Activated CD4-positive, alpha-beta memory T cell treated with anti-CD3 and anti-CD28 coated beads, Interleukin-2, amount 10 ng/mL, durations not matched to agents 7 days and 5 days (primary cell): ENCODE data around the gene NPAS3. TPM values are rescaled to one million over a fixed set of nuclear protein-coding genes. Genes with fewer than 3 reads are reported as not detected.

Experiments used
- CTCF ChIA-PET: fragments of 350-600 bp; sonication (Branson Sonifier 250); formaldehyde crosslinking; loops from one replicate; lab custom pipeline; 2021; ENCODE audit warnings: antibody characterized with exemption, inconsistent platforms; lab: Charles Lee
- POLR2A ChIA-PET: fragments of 350-600 bp; sonication (Branson Sonifier 250); formaldehyde crosslinking; loops from one replicate; lab custom pipeline; 2021; ENCODE audit warnings: antibody characterized with exemption; lab: Charles Lee
- DNase-seq: peaks from one replicate; pipeline ENCODE4 v3.0.0-alpha.2; 2020
- H3K27ac Mint-ChIP-seq: one replicate; pipeline ENCODE4 v1.8.0; 2021; ENCODE audit warnings: mild to moderate bottlenecking, mixed read lengths
- H3K27me3 Mint-ChIP-seq: one replicate; pipeline ENCODE4 v1.8.0; 2021; ENCODE audit warnings: mixed read lengths
- H3K36me3 Mint-ChIP-seq: one replicate; pipeline ENCODE4 v1.8.0; 2021; ENCODE audit warnings: low read depth, mixed read lengths
- H3K4me1 Mint-ChIP-seq: one replicate; pipeline ENCODE4 v1.8.0; 2021; ENCODE audit warnings: mixed read lengths
- H3K4me3 Mint-ChIP-seq: one replicate; pipeline ENCODE4 v1.8.0; 2021; ENCODE audit warnings: mild to moderate bottlenecking, mixed read lengths
- H3K9me3 Mint-ChIP-seq: one replicate; pipeline ENCODE4 v1.8.0; 2021; ENCODE audit warnings: mixed read lengths
- total RNA-seq, 2 experiments: library from RNA; stranded (reverse); gene quantifications; one replicate each; pipeline ENCODE4 v1.2.3, GENCODE V29; 2021

Gene NPAS3
- total RNA-seq, 2 experiments from 2014 or later: not detected

DNA sequence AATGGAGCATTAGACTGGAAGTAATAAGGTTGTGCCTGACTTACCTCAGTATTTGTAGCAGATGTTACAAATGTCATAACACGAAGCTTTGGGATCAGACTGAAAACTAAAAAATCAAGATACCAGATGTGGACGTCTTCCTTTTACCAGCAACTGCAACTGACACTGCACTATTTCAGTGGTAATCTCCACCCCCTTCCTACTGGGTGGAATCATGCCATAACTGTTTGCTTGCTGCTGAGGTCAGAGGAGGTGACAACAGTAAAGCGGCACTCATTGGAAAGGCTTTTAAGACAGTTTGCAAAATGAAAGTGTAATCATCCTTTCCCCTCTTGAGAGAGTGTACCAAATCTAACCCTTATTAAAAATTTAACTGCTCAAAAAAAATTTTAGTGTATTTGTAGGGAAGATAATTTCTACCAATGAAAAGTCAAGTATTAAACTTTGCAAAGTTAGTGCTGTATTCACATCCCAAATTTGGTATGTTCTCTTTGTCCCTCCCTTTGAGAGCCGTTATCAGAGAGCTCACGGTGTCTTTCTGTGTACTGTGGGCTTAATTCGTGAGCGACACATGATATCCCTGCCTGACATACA lies 420.7 kb downstream of the NPAS3 start:
- ChIA-PET CTCF (no interaction called here), POLR2A (no interaction called here)
- no peak overlapping the region for H3K27ac Mint-ChIP-seq
- H3K4me3 Mint-ChIP-seq: no peak overlapping the region
- peaks cover 2% of the 10 kb centered on the region for H3K9me3 Mint-ChIP-seq
- H3K4me1 Mint-ChIP-seq: no peaks in the 10 kb centered on the region
- no peaks in the 10 kb centered on the region for H3K27me3 Mint-ChIP-seq
- DNase-seq: no peak
- H3K36me3 Mint-ChIP-seq: no peaks in the 10 kb centered on the region

DNA sequence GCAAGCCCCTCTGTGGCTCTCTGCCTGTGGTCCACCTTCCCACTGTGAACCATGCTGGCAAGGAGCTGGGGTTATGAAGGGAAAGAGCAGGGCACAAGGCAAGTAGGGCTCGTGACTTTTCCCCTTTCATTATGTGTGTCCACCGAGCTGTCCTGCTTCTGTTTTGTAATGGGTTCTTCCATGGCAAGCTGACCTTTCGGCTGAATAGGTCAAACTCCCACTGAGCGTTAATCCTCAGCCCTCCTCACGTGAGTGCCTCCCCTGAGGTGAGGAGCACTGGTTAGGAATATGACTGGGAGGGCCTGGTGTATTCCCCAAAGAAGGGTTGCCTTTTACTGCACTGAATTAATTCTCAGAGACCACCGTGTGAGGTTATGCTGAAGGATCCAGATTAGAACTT lies 424.3 kb downstream of the NPAS3 start:
- no peaks in the 10 kb centered on the region for H3K9me3 Mint-ChIP-seq
- H3K4me1 Mint-ChIP-seq: no peaks in the 10 kb centered on the region
- POLR2A ChIA-PET: no interaction called here

DNA sequence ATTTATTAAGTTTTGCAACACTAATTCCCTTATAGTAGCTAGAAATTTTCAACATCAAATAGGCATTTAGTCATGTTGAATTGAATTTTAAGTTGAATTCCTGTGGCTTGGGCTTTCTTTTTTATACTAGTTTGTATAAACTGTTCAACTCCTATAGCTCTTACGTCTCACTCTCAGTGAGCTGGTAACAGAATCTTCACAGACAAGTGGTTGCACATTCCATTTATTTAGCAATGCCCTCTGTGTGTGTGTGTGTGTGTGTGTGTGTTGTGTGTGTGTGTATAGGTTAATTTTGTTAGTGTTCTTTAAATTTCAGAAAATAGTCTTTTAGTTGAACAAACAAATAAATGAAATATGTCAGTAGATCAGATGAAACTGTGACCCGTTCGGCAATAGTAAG lies 425.0 kb downstream of the NPAS3 start:
- CTCF ChIA-PET: no interaction called here

More for the DNA sequence above, 424.3 kb downstream of the NPAS3 start:
- no peaks in the 10 kb centered on the region for H3K27me3 Mint-ChIP-seq
- DNase-seq: no peak
- H3K36me3 Mint-ChIP-seq: no peaks in the 10 kb centered on the region
- H3K4me3 Mint-ChIP-seq: no peak overlapping the region
- CTCF ChIA-PET: no interaction called here
- H3K27ac Mint-ChIP-seq: no peak overlapping the region

DNA sequence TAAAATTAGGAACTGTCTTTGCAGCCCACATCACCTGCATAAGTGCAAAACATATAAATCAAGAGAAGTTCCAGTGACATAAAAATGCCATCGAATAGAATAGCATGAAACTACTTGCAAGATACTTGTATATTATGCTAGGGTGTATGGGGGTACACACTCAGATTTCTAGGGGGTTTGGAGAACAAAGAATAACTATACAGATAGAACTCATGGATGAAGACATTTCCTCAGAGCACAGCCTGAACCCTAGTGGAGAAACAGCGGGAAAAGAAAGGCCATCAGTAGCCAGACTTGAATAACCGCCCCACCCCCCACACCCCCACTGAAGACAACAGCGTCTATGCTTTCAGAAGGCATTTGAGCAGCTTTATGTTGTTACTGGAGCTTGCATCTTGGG lies 425.8 kb downstream of the NPAS3 start:
- Mint-ChIP-seq H3K4me1 (no peaks in the 10 kb centered on the region), H3K27me3 (no peaks in the 10 kb centered on the region), H3K27ac (no peak overlapping the region), H3K9me3 (no peaks in the 10 kb centered on the region), H3K4me3 (no peak overlapping the region), H3K36me3 (no peaks in the 10 kb centered on the region)
- DNase-seq: no peak
- ChIA-PET POLR2A (no interaction called here), CTCF (interaction anchor here (0.8 kb wide), 1 partner anchor 209 kb away, joined by 3 read pairs; no protein-coding TSS in a partner anchor)

More for the DNA sequence above, 425.0 kb downstream of the NPAS3 start:
- Mint-ChIP-seq H3K9me3 (no peaks in the 10 kb centered on the region), H3K36me3 (no peaks in the 10 kb centered on the region), H3K4me1 (no peaks in the 10 kb centered on the region), H3K4me3 (no peak overlapping the region), H3K27me3 (no peaks in the 10 kb centered on the region), H3K27ac (no peak overlapping the region)
- POLR2A ChIA-PET: no interaction called here
- no peak for DNase-seq

DNA sequence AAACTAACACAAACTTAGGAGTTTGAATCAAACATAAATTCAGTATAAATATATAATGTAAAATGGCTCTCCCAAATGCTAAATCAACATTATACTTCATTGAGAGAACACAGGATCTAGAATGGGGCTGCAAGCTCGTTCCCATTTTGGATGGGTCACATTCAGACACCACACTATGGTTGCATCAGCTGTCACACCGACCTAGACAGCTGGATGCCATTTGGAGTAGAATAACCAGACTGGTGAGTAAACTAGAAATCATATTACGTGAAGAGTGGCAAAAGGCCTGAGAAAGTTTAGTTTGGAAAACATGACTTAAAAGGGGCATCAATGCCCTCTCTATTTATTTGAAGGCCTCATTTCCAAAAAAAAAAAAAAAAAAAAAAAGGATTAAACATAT lies 430.4 kb downstream of the NPAS3 start:
- DNase-seq: no peak
- Mint-ChIP-seq H3K9me3 (no peaks in the 10 kb centered on the region), H3K4me1 (no peaks in the 10 kb centered on the region), H3K36me3 (no peaks in the 10 kb centered on the region), H3K27me3 (no peaks in the 10 kb centered on the region), H3K4me3 (no peak overlapping the region), H3K27ac (no peak overlapping the region)
- ChIA-PET CTCF (no interaction called here), POLR2A (no interaction called here)

DNA sequence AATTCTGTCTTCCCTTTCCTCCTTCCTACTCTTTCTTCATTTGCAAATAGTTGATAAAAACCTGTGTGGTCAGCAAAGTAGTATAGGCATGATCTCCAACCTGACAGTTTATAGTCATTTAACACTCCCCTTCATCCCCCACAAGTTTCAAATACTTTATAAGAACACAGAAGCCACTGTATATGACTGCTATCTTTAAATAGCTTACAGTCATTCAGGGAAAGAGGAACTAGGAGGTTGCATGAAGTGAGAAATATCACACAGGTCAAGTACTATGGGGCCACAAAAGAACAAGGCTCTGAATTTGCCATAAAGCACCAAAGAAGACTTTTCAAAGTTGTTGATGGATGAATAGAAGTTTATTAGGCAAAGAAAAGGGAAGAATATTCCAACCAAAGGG lies 431.3 kb downstream of the NPAS3 start:
- H3K4me3 Mint-ChIP-seq: no peak overlapping the region
- no peak for DNase-seq
- H3K27ac Mint-ChIP-seq: no peak overlapping the region
- no peaks in the 10 kb centered on the region for H3K4me1 Mint-ChIP-seq
- H3K9me3 Mint-ChIP-seq: no peaks in the 10 kb centered on the region
- no peaks in the 10 kb centered on the region for H3K27me3 Mint-ChIP-seq
- no peaks in the 10 kb centered on the region for H3K36me3 Mint-ChIP-seq
- ChIA-PET CTCF (no interaction called here), POLR2A (no interaction called here)

DNA sequence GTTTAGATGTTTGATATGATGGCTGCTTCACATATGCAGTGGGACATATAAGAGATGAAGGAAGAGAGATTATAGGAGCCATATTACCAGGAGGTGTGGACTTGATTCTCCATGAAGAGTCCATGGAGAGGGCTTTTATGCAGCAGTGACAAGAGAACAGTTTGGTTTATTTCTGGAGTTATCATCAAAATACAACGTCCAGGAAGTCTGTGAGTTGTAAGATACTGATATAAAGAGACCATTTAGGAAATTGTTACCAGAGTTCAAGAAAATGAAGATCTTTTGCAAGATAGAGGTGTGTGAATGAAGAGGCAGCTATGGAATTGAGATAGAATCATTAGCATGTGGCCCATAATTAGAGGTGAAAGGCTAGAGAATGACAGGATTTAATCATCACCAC lies 431.7 kb downstream of the NPAS3 start:
- H3K4me1 Mint-ChIP-seq: no peaks in the 10 kb centered on the region
- ChIA-PET CTCF (no interaction called here), POLR2A (no interaction called here)
- no peak overlapping the region for H3K27ac Mint-ChIP-seq
- no peak for DNase-seq
- no peaks in the 10 kb centered on the region for H3K9me3 Mint-ChIP-seq
- no peaks in the 10 kb centered on the region for H3K27me3 Mint-ChIP-seq
- no peaks in the 10 kb centered on the region for H3K36me3 Mint-ChIP-seq
- H3K4me3 Mint-ChIP-seq: no peak overlapping the region

DNA sequence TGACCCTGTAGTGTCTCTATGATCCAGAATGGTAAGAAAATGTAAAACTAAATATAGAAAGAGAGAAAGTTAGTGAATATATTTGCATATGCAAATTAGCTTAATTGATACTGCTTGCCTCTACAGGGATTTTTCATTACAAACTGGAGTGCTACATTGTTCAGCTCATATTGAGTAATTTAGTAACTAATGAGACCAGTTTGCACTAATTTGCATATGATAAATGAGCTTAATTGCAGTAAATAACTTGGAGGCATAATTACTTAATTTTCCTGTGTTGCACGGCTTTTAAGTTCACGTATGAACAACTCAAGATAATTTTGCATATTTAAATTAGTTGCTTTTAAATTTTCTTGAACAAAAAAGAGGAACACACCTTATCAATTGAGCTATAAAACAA lies 436.5 kb downstream of the NPAS3 start:
- no peaks in the 10 kb centered on the region for H3K27me3 Mint-ChIP-seq
- H3K36me3 Mint-ChIP-seq: no peaks in the 10 kb centered on the region
- CTCF ChIA-PET: no interaction called here

DNA sequence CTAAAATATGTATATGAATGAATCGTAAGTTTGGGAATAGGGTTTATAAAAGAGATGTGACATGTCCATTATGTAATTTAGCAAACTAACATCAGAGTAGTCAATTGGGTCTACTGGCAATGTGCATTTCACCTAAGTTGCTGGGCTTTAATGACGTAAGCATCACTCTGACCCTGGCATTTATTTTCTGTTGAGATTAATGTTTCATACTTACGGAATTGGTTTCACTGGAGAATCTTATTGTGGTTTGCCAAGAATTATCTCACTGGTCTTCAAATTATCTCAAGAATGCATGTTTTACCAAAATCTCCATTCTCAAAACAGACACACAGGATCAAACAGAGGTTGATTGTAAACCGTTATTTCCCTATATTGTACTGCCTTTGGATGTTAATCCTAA lies 437.1 kb downstream of the NPAS3 start:
- Mint-ChIP-seq H3K27me3 (no peaks in the 10 kb centered on the region), H3K4me3 (no peak overlapping the region), H3K36me3 (no peaks in the 10 kb centered on the region), H3K4me1 (no peaks in the 10 kb centered on the region), H3K9me3 (no peaks in the 10 kb centered on the region), H3K27ac (no peak overlapping the region)
- POLR2A ChIA-PET: no interaction called here
- CTCF ChIA-PET: no interaction called here
- DNase-seq: no peak

More for the DNA sequence above, 436.5 kb downstream of the NPAS3 start:
- DNase-seq: no peak
- Mint-ChIP-seq H3K4me3 (no peak overlapping the region), H3K9me3 (no peaks in the 10 kb centered on the region), H3K27ac (no peak overlapping the region), H3K4me1 (no peaks in the 10 kb centered on the region)
- POLR2A ChIA-PET: no interaction called here

DNA sequence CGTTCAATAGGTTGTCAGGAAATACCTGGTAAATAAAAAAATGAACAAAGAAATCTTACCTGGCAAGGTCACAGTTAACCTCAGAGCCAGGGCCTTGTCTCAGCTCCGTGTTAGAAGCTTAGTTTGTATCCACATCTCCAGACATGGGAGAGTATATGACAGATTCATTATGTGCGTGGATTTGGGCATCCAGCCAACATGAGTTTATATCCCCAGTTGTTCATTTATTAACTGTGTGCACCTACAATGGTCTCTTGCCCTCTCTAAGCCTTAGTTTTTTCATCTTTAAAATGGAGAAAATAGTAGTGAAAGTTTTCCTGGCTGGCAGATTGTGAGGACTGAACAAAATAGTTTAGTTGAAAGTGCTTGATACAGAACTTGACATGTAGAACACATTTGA lies 437.8 kb downstream of the NPAS3 start:
- H3K4me3 Mint-ChIP-seq: no peak overlapping the region
- ChIA-PET POLR2A (no interaction called here), CTCF (no interaction called here)
- H3K9me3 Mint-ChIP-seq: no peaks in the 10 kb centered on the region
- no peaks in the 10 kb centered on the region for H3K4me1 Mint-ChIP-seq
- DNase-seq: no peak
- H3K27me3 Mint-ChIP-seq: no peaks in the 10 kb centered on the region
- no peak overlapping the region for H3K27ac Mint-ChIP-seq
- H3K36me3 Mint-ChIP-seq: no peaks in the 10 kb centered on the region

DNA sequence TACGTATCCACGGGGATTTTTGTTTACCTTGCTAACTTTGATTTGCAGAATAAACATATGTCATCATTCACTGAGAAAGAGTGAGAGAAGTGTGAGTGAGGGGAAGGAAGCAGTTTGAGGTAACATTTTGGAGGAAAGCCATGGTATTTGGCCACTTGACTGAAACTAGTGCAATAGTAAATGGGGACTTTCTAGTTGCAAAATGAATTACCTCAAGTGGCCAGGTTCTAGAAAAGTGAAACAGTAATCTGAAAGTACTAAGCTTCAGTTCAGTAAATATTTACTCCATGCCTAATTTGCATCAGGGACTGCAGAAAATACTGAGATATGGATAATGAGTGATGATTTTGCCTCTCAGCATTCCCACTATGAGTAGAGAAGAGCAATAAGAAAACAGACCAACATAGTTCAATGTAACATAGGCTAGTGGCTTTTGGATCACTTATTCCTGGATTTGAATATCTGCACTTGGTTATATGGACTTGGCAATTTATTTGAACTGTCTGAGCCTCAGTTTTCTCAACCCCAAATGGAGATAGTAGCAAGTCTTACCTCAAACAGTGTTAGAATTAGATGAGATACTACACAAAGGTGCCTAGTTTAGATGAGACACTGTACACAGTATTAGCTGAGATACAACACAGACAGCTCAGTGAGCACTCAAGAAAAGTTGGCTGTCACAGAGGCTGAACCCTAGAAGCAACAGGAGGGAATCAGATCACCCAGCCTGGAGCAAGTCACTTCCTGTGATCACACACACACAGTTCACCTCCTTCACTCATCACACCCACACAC lies 439.1 kb downstream of the NPAS3 start:
- H3K27ac Mint-ChIP-seq: no peak overlapping the region
- H3K9me3 Mint-ChIP-seq: no peaks in the 10 kb centered on the region
- H3K36me3 Mint-ChIP-seq: no peaks in the 10 kb centered on the region
- DNase-seq: no peak
- H3K27me3 Mint-ChIP-seq: no peaks in the 10 kb centered on the region
- ChIA-PET CTCF (no interaction called here), POLR2A (no interaction called here)
- no peaks in the 10 kb centered on the region for H3K4me1 Mint-ChIP-seq
- H3K4me3 Mint-ChIP-seq: no peak overlapping the region

DNA sequence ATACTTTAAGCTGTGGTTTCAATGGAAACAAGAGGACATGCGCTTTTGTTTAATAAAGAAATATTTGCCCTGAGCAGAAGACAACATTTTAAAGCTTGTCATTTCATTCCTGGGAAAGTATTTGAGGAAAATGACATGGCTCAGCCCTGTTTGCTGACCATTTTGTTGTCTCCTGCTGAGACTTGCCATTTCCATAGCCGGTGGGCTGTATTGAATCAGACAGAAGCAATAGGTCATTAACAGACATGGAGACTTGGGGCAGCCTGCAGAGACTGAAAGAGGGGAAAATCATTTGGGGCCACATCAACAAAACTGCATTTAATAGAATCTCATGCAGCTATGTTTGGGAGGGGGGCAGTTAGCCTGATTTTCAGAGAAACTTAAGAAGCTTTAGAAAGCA lies 443.0 kb downstream of the NPAS3 start:
- no peak overlapping the region for H3K4me3 Mint-ChIP-seq
- ChIA-PET CTCF (no interaction called here), POLR2A (no interaction called here)
- DNase-seq: no peak
- H3K4me1 Mint-ChIP-seq: no peaks in the 10 kb centered on the region
- no peak overlapping the region for H3K27ac Mint-ChIP-seq
- H3K9me3 Mint-ChIP-seq: no peaks in the 10 kb centered on the region
- no peaks in the 10 kb centered on the region for H3K27me3 Mint-ChIP-seq
- H3K36me3 Mint-ChIP-seq: no peaks in the 10 kb centered on the region

DNA sequence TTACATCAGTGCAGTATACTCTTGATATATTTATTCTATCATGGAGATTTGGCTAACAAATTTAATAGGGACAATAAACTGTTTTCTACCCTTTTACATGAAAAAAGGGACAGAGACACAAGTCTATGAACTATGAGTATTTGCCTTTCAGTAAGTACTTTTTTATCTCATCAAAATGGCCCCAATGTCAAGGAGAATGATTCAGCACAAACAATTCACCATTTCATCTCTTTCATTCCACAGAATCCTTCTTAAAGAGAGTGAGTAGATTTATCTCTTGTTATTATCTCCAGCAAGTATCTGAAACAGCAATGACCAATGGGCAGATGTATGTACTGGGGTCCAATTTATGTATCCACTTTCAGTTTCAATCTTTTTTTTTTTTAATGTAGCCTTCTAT lies 447.5 kb downstream of the NPAS3 start:
- CTCF ChIA-PET: no interaction called here
- no peak for DNase-seq
- no peak overlapping the region for H3K27ac Mint-ChIP-seq

DNA sequence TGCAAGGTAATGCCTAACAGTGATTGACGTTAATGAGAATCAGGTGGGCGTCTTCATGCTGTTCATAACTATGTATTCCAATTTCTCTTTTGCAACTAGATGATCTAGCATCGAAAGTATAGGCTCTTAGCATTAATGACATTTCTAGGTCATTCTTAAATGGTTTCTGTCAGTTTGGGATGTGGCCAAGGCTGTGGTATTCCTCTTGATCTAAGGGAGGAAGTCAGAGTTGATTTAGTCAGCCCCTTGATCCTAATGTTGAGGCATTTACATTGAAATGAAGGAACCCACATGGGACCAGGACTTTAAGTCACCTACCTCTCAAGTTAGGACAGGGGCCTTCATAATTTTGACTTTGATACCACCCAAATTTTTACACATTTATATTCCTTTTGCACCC lies 448.1 kb downstream of the NPAS3 start:
- Mint-ChIP-seq H3K9me3 (no peaks in the 10 kb centered on the region), H3K27ac (no peak overlapping the region), H3K36me3 (no peaks in the 10 kb centered on the region), H3K4me1 (no peaks in the 10 kb centered on the region), H3K4me3 (no peak overlapping the region), H3K27me3 (no peaks in the 10 kb centered on the region)
- ChIA-PET CTCF (no interaction called here), POLR2A (no interaction called here)
- no peak for DNase-seq

More for the DNA sequence above, 447.5 kb downstream of the NPAS3 start:
- Mint-ChIP-seq H3K4me1 (no peaks in the 10 kb centered on the region), H3K9me3 (no peaks in the 10 kb centered on the region), H3K4me3 (no peak overlapping the region), H3K27me3 (no peaks in the 10 kb centered on the region), H3K36me3 (no peaks in the 10 kb centered on the region)
- POLR2A ChIA-PET: no interaction called here
